ENCODE data around the gene SH2D7. TPM values are rescaled to one million over a fixed set of nuclear protein-coding genes. Genes with fewer than 3 reads are reported as not detected.
A peak's percentile ranks its signal among the peaks of the same experiment; 100 is the strongest.

The SH2D7 gene
- polyA plus RNA-seq, 2 of the 4 experiments (the other 2 are of a cell fraction): not detected

GRCh38 chr15:78067328-78068228 is 24.8 kb upstream of the SH2D7 start:
- ChIA-PET CTCF (interaction anchor here (0.6 to 5.8 kb wide), 12 partner anchors 8 to 173 kb away, joined by 3 to 32 read pairs (median 3); partner anchors contain the start of gene TBC1D2B), POLR2A (no interaction called here)
- Histone ChIP-seq H3K4me2 (peak overlapping the region; percentile 19), H3K9me3 (no peaks in the 10 kb centered on the region), H3K4me1 (peaks cover 42% of the 10 kb centered on the region), H3K4me3 (no peak overlapping the region), H3K27ac (peak overlapping the region in 1 of 2 experiments; percentile 14; a peak in 2 of 6 replicates)
- no peak for DNase-seq (ENCODE audit: low read depth in 1 of 2, low spot score in 1 of 2)
- ATAC-seq: peak in 1 of 2 experiments; percentile 41; a peak in 2 of 6 replicates
- no peak for FAIRE-seq
- WGBS (ENCODE audit: missing lambda C conversion rate): 22% methylated on average over 1 of the region's 1 CpG
- no peak for TF ChIP-seq HEYL (CRISPR knock-in tag; IDR thresholded peaks at IDR 0.05)
- no peak for TF ChIP-seq HES2 (IDR thresholded peaks at IDR 0.05)
- no peak for TF ChIP-seq PBX3 (IDR thresholded peaks at IDR 0.05)
- no peak for TF ChIP-seq HOXB5 (CRISPR knock-in tag; IDR thresholded peaks at IDR 0.05)
- no peak for TF ChIP-seq HMGXB4 (CRISPR knock-in tag; IDR thresholded peaks at IDR 0.05; ENCODE audit: borderline replicate concordance)
- no peak for TF ChIP-seq GATA3 (IDR thresholded peaks at IDR 0.05; ENCODE audit: borderline replicate concordance)
- TF ChIP-seq JUN (IDR thresholded peaks at IDR 0.05): no peak
- no peak for TF ChIP-seq EHMT2 (IDR thresholded peaks at IDR 0.05; ENCODE audit: low read depth)
- no peak for TF ChIP-seq NFE2L2 (conservative IDR thresholded peaks at IDR 0.05; ENCODE audit: low read length)
- TF ChIP-seq MAFK (IDR thresholded peaks at IDR 0.05; ENCODE audit: partially characterized antibody): no peak
- TF ChIP-seq POLR2AphosphoS2 (conservative IDR thresholded peaks at IDR 0.05; ENCODE audit: low read length): no peak
- no peak for TF ChIP-seq NPAS2 (CRISPR knock-in tag; IDR thresholded peaks at IDR 0.05; ENCODE audit: borderline replicate concordance)

GRCh38 chr15:78069052-78069414 is 23.3 kb upstream of the SH2D7 start:
- Histone ChIP-seq H3K27ac (peak overlapping the region in 1 of 2 experiments; percentile 38; a peak in 1 of 6 replicates), H3K4me1 (peaks cover 42% of the 10 kb centered on the region), H3K4me3 (no peak overlapping the region), H3K9me3 (no peaks in the 10 kb centered on the region), H3K4me2 (peak overlapping the region; percentile 19; the same call in 1 of the 3 replicates)
- POLR2A ChIA-PET: no interaction called here
- TF ChIP-seq ESRRA (IDR thresholded peaks at IDR 0.05; ENCODE audit: borderline replicate concordance, low read length) (no peak), MAX (IDR thresholded peaks at IDR 0.05) (no peak), RAD21 (conservative IDR thresholded peaks at IDR 0.05 in 1 of 2, IDR thresholded peaks at IDR 0.05 in 1 of 2) (no peak), CHD4 (IDR thresholded peaks at IDR 0.05; ENCODE audit: borderline replicate concordance) (no peak), HDAC2 (IDR thresholded peaks at IDR 0.05) (no peak), KDM1A (IDR thresholded peaks at IDR 0.05; ENCODE audit: low read depth) (no peak), EHMT2 (IDR thresholded peaks at IDR 0.05; ENCODE audit: low read depth) (no peak), NPAS2 (CRISPR knock-in tag; IDR thresholded peaks at IDR 0.05; ENCODE audit: borderline replicate concordance) (no peak), CTCF (IDR thresholded peaks at IDR 0.05) (no peak), EP300 (IDR thresholded peaks at IDR 0.05) (no peak), ZSCAN20 (CRISPR knock-in tag; IDR thresholded peaks at IDR 0.05) (no peak), EHF (CRISPR knock-in tag; IDR thresholded peaks at IDR 0.05) (no peak), USF2 (IDR thresholded peaks at IDR 0.05) (no peak), PBX3 (IDR thresholded peaks at IDR 0.05) (no peak)
- CTCF ChIA-PET: interaction anchor here (0.6 to 5.8 kb wide), 3 partner anchors 10 to 45 kb away, joined by 3 to 32 read pairs (median 6); no protein-coding TSS in a partner anchor
- ATAC-seq: no peak
- DNase-seq (ENCODE audit: low read depth in 1 of 2, low spot score in 1 of 2): no peak
- WGBS (ENCODE audit: missing lambda C conversion rate): 81% methylated on average over 7 of the region's 7 CpGs
- FAIRE-seq: no peak

Data from A549 (cell line).